ENCODE data around the gene SMIM13.
A peak's percentile ranks its signal among the peaks of the same experiment; 100 is the strongest.

Gene SMIM13

DNA sequence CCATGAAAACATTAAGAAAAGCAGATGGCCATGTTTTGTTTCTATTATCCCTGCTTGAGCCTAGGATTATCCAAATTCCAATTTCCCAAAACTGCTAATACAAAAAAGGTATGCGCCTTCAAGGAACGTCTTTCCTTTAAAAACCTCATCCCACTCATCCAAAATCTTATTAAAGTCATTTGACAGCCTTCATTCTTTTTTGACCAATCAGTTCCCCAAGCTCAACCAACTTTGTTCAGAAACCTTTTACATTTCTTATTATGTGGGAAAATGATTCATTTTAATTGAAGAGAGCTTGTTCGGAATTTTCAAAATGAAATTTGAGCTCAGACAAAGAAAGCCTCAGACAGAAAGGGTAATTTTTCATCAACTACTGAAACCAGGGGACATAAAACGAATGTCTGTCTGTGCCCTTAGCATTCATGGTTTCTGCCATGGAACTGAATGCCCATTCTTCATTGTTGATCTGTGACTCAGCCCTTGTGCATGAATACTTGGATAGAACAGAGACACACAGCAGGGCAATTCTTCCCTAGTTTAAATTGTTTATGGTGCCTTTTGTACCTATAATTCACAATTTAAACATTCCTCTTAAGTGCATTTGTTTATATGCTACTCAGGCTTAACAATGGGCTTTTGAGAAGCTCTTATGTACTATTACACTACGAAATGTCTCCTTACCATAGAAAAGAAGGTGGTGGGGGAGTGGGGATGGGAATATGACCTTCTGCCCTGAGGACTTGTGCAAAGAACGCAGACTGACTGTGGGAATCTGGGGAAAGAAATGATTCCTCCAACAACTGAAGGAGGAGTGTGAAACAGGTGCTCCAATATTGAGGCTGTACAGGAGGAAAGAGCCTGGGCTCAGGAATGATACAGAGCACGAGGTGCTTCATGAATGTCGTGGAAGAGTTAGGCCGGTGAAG is 67.7 kb downstream of the SMIM13 start:
- no peak for DNase-seq

- no peak for DNase-seq
Observed at GRCh38 chr6:11162262-11162661, 68.6 kb downstream of the SMIM13 start.

- no peak for DNase-seq
Observed at GRCh38 chr6:11163932-11164331, 70.3 kb downstream of the SMIM13 start.

GRCh38 chr6:11164717-11165646 is 71.3 kb downstream of the SMIM13 start:
- DNase-seq = no peak

- no peak for DNase-seq
Observed at GRCh38 chr6:11166948-11167347, 73.3 kb downstream of the SMIM13 start.

GRCh38 chr6:11168091-11168635 is 74.5 kb downstream of the SMIM13 start:
- no peak for DNase-seq

DNA sequence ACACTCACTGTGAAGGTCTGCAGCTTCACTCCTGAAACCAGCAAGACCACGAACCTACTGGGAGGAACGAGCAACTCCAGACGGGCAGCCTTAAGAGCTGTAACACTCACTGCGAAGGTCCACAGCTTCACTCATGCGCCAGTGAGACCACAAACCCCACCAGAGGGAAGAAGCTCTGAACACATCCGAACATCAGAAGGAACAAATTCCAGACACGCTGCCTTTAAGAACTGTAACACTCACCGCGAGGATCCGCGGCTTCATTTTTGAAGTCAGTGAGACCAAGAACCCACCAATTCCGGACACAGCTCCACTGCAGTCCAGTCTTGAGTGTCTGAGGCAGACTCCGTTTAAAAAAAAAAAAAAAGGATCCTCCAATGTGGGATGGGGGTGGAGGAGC is 78.3 kb downstream of the SMIM13 start:
- DNase-seq = no peak

- peak; percentile 19 for DNase-seq
Observed at GRCh38 chr6:11172501-11173327, 79.1 kb downstream of the SMIM13 start.

GRCh38 chr6:11174242-11174611 is 80.6 kb downstream of the SMIM13 start:
- DNase-seq = no peak

DNA sequence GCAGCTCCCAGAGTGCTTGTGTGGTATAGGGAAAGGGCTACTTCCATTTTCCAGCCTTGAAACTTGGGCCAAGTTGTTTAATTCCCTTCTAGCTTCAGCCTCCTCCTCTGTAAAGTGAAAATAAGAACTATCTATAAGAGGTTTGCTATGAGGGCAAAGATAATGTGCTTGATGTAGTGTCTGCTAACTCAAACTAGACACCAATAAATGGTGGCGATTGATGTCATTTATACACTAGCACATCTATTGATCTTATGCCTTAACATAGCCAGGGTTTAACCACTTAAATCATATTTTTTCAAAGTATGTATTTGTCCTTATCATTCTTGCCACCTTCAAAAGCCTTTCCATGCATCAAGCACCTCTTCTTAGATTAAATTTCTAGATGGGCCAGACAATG is 83.6 kb downstream of the SMIM13 start:
- no peak for DNase-seq

- DNase-seq = no peak
Observed at GRCh38 chr6:11179088-11179418, 85.4 kb downstream of the SMIM13 start.

DNA sequence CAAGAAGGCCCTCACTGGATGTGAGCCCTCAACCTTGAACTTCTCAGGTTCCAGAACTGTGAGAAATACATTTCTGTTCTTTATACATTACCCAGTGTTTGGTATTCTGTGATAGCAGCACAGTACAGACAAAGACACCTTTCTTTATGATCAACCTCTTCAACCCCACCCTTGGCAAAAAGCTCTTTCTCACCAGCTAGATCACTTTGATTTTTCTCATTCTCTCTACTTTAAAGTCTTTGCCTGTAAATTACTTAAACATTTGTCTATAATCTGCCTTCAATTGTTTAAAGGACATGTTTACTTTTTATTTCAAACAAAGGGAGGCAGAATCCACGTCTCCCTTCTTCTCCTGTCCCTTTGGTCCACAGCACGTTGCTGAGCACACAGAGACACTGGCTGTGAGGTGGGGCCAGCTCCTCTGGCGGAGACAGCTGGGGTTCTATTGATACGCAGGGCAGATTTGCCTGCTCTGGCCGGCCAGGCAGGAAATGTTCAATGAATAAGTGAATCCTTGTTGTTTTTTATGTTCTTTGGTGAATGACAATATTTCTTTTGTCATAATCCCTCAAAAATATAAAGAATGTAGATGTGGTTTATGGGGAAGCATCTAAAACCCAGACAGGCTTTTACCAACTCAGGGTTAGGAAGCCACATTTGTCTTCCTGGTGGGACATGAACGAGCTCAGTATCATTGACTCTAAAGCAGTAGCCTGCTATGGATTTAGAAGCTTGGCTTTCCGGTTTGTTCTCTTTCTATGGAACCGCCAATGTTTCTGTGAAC is 86.0 kb downstream of the SMIM13 start:
- no peak for DNase-seq

DNA sequence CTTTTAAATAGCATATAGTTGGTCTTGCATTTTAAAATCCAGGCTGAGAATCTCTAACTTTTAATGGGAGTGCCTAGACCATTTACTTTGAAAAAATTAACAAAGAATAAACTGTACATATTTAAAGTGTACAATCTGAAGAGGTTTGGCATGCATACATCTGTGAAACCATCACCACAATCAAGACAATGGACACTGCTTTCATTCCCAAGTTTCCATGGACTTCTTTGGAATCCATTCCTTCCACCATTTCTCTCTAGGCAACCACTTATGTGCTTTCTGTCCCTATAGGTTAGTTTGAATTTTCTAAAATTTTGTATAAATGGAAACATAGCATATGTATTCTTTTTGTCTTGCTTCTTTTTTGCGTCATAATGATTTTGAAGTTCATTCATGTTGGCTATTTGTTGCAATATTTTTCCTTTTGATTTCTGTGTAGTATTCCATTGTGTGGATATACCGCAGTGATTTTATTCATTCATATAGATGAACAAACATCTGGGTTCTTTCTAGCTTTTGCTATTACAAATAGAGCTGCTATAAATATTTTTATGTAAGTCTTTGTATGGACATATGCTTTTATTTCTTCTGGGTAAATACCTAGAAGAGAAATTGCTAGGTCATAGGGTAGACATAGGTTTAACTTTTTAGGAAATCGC is 88.0 kb downstream of the SMIM13 start:
- DNase-seq = no peak

DNA sequence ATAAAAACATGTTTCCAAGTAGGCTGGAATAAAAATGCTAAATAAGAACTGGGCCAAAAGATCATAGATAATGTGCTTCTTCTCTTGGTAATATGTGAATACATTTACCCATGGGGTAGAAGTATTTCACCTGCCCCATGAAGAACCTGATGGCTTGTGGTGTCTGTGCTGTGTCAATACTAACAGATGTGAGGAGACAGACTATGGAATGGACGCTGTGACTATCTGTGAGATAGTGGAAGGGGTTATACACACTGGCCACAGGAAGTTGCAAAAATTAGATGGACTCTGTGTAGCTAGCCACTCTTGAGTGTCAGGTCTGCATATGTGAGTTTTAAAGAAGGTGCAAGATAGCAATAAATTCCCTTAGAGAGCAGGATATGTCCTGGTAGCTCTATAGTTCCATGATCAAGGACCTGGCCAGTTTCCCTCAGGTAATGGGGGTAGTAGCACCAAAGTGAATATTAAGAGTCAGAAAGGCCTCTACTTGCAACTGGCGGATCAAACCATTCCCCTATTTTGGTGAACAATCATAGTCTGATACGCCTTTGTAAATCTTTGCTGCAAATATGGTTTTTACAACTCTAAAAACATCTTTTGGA is 90.2 kb downstream of the SMIM13 start:
- no peak for DNase-seq

GRCh38 chr6:11185204-11185842 is 91.7 kb downstream of the SMIM13 start:
- DNase-seq = no peak

- no peak for DNase-seq
Observed at GRCh38 chr6:11187301-11187700, 93.7 kb downstream of the SMIM13 start.

Data from NCI-H1694 treated with DMSO at 0.1 percent for 48 hours (cell line).